Activated CD4-positive, alpha-beta T cell treated with anti-CD3 and anti-CD28 coated beads, Interleukin-2, amount 50 U/mL, for 16 hours (primary cell): Measurements from ENCODE around the gene GALNT16.

Experiments used
- DNase-seq: peaks from one replicate; pipeline ENCODE4 v3.0.0-alpha.2; 2020

GALNT16 gene

GRCh38 chr14:69318901-69319475 lies 59.0 kb downstream of the GALNT16 start:
- DNase-seq = no peak

GRCh38 chr14:69319911-69320310 lies 60.0 kb downstream of the GALNT16 start:
- no peak for DNase-seq

DNA sequence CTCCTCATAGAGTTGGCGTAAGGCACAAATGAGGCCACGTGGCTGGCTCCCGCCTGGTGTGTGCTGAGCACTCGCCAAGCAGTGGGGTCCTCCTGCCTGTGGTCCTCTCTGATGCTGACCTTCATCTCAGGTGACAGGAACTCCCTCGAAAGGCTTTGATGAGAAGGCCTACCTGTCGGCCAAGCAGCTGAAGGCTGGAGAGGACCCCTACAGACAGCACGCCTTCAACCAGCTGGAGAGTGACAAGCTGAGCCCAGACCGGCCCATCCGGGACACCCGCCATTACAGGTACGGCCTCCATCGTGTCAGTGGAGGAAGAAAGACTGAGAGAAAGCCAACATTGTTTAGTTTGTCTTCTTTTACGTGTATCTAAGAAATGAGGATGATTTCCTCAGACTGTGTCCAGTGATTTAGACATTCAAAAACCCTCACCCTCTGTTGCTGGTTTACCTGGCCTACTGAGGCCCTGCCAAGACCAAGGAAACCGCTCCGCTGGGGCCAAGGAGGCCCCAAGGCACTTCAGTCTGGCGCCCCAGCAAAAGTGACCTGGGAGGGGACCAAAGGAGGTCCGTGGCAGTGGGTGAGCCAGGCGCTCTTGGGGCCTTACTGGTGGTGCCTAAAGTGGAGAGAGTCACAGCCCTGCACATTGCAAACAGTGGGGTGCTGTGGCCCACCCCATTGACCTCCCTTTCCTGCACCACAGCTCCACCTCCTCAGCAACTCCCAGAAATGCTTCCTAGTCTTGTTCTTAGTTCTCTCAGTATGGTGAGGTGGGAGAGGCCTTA lies 60.8 kb downstream of the GALNT16 start:
- DNase-seq = no peak

GRCh38 chr14:69321601-69322330 lies 61.8 kb downstream of the GALNT16 start:
- DNase-seq = no peak

DNA sequence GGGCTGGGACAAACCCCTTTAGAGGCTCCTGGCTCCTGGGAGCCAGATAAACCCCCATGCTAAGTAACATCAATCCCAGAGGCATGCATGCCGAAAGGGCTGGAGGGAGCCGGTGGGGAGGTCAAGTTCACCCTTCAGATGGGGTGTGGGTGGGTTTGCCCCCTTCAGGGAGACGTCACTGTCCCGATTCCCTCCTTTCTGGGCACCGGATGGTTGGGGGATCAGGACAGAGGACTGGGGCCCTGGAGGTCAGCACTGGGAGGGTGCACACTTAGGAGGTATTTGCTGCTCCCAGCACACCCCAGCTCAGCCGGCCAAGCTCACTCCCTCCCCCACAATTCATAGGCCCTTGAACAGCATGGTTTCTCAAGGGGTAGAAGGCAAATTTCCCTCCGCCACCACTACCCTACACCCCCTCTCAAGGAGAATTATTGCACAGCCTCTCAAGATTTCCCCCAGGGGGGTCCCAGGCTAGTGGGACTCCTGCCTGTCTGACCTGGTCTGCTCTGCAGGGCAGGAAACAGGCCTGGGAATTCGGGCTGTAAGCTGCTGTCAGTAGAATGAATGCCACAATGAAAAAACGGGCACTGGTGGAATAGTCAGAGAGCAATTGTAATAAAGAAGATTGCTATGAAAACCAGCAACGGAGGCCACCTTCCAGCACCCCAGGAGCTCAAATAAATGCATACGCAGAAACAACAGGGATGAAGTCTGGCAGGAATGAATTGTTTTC lies 63.5 kb downstream of the GALNT16 start:
- DNase-seq = no peak

DNA sequence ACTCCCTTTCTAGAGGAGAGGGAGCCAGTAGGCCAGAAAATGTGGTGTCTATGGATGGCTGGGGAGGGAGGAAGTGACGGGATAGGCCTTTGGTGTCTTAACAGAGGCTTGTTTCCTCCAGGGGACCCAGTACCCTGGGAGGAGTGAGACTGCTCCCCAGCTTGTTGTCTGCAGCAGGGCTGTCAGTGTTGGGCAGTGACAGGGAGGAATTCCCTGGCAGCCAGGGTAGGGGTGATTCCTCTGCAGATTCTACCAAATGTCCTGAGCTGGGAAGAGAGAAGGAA lies 64.0 kb downstream of the GALNT16 start:
- DNase-seq = no peak

DNA sequence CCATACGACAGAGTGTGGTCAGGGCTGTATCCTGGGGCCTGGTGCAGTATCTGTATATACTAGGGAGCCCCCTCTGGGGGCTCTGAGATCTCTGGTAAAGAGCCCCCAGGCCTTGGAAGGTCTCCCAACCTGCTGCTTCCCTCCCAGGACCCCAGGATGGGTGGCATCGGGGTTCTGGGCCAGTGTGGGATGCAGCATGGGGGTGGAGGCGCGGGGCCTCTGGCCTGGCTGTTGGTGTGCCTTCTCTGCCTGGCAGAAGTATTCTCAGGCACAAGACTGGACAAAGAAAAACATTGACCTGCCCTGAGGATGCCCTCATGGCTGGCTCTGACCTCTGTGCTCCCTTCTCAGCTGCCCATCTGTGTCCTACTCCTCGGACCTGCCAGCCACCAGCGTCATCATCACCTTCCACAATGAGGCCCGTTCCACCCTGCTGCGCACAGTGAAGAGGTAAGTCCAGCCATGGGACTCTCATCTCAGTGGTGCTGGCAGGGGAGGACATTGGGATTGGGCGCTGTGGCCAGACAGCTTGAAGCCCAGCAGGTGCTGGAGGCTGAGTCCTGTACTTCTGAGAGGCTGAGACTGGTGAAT lies 64.5 kb downstream of the GALNT16 start:
- DNase-seq = no peak

DNA sequence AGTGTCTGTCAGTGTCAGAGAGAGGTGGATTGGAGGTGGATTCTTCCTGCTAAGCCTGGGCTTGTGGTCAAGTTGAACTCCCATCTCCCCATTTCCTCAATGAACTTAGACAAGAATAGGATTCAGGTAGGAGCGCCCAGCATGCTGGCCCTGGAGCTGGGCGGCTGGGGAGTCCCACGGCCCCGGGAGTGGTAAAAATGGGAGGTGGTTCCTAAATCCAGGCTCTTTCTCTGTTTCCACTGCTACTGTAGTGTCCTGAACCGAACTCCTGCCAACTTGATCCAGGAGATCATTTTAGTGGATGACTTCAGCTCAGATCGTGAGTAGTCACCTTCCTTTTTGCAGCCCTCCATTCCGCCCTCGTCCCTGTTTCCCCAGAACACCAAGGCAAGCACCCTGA lies 65.1 kb downstream of the GALNT16 start:
- DNase-seq = no peak

DNA sequence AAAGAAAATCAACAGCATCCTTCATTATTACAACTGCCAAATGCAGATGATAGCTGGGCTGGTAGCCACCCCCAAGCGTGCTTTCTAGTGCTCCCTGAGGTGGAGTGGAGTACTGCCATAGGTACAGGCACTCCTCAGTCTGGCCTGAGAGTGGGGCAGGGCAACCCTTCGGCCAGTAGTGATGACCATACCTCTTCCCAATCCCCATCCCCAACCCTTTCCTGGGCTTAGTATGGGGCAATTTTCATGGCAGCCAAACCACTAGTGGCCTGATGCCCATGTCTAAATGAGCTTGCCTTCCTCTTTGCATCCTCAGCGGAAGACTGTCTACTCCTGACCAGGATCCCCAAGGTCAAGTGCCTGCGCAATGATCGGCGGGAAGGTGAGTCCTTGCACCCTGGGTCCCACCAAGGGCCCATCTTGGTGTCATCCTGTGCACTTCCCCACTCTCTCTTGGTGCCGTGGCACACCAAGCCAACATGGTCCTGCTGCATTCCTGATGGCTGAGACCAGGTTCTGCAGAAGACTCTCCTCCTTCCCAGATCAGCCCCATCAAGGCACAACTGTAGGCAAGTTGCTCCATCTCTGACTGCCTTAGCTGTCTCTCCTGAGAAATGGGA lies 65.8 kb downstream of the GALNT16 start:
- no peak for DNase-seq

DNA sequence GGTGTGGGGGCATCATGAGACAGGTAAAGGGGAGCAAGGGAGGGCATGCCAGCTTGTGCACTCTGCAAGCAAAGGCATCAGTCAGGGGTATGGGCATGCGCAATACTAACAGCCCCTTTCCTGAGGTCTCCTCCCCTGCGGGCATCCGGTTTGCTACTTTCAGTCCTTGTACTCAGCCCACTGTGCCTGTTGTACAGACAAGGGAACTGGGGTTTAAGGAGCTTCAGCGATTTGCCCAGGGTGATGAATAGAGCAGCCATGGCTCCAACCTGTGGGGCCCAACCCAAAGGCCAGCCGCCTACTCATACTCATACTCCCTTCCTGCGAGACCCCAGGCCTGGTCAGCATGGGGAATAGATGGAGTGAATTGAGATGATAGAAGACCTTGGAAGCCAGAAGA lies 66.7 kb downstream of the GALNT16 start:
- no peak for DNase-seq

DNA sequence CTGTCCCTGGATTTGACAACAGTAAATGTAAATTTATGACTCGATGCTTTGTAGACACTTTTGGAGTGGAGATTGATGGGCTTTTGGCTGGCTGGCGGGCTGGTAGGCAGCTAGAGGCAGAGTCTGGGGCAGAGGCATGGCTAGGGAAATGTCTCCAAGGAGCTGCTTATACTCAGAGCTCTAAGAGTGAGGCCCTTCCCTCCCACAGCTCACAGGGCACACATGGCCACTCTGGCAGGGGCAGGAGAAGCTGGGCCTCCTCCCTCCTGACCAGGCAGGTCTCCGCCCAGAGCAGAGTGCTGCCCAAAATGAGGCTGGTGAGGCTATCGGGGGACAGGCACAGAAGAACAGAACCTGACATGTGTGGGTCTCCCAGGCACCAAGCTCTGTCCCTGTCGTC lies 67.5 kb downstream of the GALNT16 start:
- DNase-seq = no peak

DNA sequence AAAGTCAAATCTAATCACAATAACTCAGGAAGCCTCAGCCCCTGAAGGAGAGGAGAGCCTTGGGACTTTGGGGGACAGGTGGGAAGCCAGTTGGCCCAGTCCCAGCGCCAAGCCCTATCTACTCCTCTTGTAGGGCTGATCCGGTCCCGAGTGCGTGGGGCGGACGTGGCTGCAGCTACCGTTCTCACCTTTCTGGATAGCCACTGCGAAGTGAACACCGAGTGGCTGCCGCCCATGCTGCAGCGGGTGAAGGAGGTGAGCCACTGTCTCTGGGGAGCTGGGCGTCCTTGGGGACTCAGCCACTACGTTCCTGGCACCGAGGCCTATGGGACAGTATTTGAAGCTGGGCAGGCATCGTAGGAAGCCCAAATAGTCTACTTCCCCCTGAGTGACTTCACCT lies 68.4 kb downstream of the GALNT16 start:
- no peak for DNase-seq

- DNase-seq = no peak
These were observed 68.8 kb downstream of the GALNT16 start for GRCh38 chr14:69328765-69329164.

GRCh38 chr14:69331206-69331605 lies 71.2 kb downstream of the GALNT16 start:
- DNase-seq = no peak

- no peak for DNase-seq
These were observed 72.9 kb downstream of the GALNT16 start for GRCh38 chr14:69332782-69333395.

- no peak for DNase-seq
These were observed 73.9 kb downstream of the GALNT16 start for GRCh38 chr14:69333791-69334337.

GRCh38 chr14:69334576-69334975 lies 74.6 kb downstream of the GALNT16 start:
- no peak for DNase-seq

GRCh38 chr14:69335371-69335771 lies 75.4 kb downstream of the GALNT16 start:
- no peak for DNase-seq

DNA sequence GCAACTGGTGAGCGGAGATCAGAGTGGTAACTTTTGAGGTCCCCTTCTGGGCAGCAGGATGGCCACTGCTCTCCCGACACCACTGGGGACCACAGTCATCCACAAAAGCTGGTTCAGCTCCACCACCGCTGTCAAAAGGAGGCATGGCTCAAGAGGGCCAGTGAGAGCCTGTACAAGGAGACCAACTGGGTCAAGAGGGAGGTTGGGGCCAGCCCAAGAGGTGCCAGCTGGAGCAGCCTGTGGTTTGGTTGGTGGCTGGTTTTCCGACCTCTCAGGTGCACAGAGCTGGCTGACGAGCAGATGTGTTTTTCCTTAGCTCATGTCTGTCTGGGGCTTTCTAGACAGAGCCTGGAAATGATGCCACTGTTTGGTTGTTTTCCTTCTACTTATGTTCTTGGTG lies 78.0 kb downstream of the GALNT16 start:
- DNase-seq = no peak

- DNase-seq = no peak
These were observed 79.5 kb downstream of the GALNT16 start for GRCh38 chr14:69339426-69339825.

- no peak for DNase-seq
These were observed 83.1 kb downstream of the GALNT16 start for GRCh38 chr14:69342928-69343525.

DNA sequence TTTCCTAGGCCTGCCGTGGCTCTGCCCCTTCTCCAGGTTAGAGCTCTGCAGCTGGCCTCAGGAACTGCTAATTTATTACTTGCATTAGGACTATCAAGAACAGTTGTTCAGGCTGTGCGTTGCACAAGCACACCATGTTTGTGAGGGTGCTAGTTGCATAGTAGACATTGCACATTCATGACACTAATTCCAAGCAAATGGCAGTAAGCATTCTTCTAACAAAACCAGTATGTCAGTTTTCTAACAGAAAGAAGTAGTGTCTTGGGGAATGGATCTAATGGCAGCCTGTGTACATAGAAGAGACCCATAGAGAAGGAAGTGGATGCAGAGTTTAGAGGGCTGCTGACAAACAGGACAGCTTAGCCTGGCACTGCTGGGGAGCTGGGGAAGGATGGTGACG lies 84.2 kb downstream of the GALNT16 start:
- DNase-seq = no peak
